SH-SY5Y (cell line): ENCODE results near the gene ASPM.

Experiments used
- GATA2 ChIP-seq: IDR thresholded peaks from 2 replicates; pipeline ENCODE4 v1.6.1; 2011; ENCODE audit warnings: mild to moderate bottlenecking, low read depth, low read length
- GATA3 ChIP-seq: IDR thresholded peaks from 2 replicates; pipeline ENCODE4 v1.6.1; 2011; ENCODE audit warnings: low read depth, mild to moderate bottlenecking, low read length, moderate library complexity

DNA sequence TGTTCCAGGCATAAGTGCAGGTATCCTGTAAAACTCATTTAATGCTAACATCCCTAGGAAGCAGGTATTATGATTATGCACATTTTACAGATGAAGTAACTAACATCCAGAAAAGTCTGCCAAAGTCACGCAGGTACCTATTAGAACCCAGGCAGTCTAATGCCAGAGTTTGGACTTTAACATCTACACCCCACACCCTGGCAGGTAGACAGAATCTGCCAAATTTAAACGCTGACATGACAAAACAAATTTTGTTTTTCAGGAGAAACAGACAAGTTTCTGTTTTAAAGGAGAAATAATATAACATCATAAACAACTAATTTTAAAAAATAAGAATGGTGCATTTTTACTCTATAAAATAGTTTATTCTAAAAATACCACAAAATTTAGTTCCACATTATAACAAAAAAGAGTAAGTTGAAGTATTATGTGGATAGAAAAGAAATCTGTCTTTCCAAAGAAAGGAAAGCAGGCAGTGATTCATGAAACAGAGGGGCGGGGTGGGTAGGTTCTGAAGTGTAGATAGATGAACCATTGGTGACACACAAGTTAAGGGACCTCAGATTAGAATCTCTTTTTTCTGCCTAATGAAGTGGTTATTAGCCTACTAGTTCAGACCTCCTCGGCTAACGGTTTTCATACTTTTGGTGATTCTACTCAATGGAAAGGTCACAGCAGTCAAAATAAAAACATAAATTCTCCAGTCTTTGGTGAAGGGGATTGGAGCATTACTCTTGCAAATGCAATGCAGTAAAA is 1.7 kb downstream of the ASPM start:
- TF ChIP-seq GATA2 (no peak), GATA3 (0 out of 2 replicates have a peak, but pooled peaks have one; percentile 13)
